PC-9 (cell line): ENCODE results near the gene SIGLEC9. TPM values are rescaled to one million over a fixed set of nuclear protein-coding genes. Genes with fewer than 3 reads are reported as not detected.

Experiments used
- BruUV-seq: library from RNA; stranded (reverse); fragments of 400-500 nt; replicated peaks from 2 replicates; lab custom pipeline; 2021; lab: Mats Ljungman, UMichigan
- CTCF ChIA-PET: fragments of 300-600 bp; sonication (Branson Sonifier 250); formaldehyde crosslinking; loops from one replicate; lab custom pipeline; 2022; ENCODE audit warnings: antibody characterized with exemption; lab: Charles Lee
- POLR2A ChIA-PET: fragments of 300-600 bp; sonication (Branson Sonifier 250); formaldehyde crosslinking; loops from one replicate; lab custom pipeline; 2022; ENCODE audit warnings: antibody characterized with exemption; ENCODE audit not compliant: unreplicated experiment; lab: Charles Lee
- DNase-seq, 2 experiments: peaks; one replicate each; pipeline versions ENCODE4 v3.0.0 to v3.0.0-alpha.2; 2015 to 2022; ENCODE audit warnings: mixed read lengths in 1 of 2
- H2AFZ ChIP-seq: fragments of 200-600 bp; sonication (generic); 2 replicates; pipeline ENCODE4 v1.8.1; 2017; ENCODE audit warnings: antibody characterized with exemption
- H3F3A ChIP-seq: fragments of 200-600 bp; sonication (generic); 2 replicates; pipeline ENCODE4 v1.8.1; 2017; ENCODE audit warnings: antibody characterized with exemption, mild to moderate bottlenecking, low read depth; ENCODE audit not compliant: insufficient read depth
- H3K27ac ChIP-seq: fragments of 200-600 bp; sonication (generic); 2 replicates; pipeline ENCODE4 v1.6.1; 2016; ENCODE audit warnings: mixed run types
- H3K27me3 ChIP-seq: fragments of 200-600 bp; sonication (generic); 2 replicates; pipeline ENCODE4 v1.6.1; 2016; ENCODE audit warnings: low read depth, mixed run types; ENCODE audit not compliant: insufficient read depth
- H3K36me3 ChIP-seq: fragments of 200-600 bp; sonication (generic); 2 replicates; pipeline ENCODE4 v1.6.1; 2016; ENCODE audit warnings: low read depth, mixed run types
- H3K4me1 ChIP-seq: fragments of 200-600 bp; sonication (generic); replicated peaks from 2 replicates; pipeline ENCODE4 v1.6.1; 2016; ENCODE audit warnings: mixed run types; ENCODE audit not compliant: insufficient read depth
- H3K4me2 ChIP-seq: fragments of 200-600 bp; sonication (generic); 2 replicates; pipeline ENCODE4 v1.6.1; 2017; ENCODE audit warnings: mixed run types
- H3K4me3 ChIP-seq: fragments of 200-600 bp; sonication (generic); 2 replicates; pipeline ENCODE4 v1.6.1; 2016; ENCODE audit warnings: mixed run types
- H3K79me2 ChIP-seq: fragments of 200-600 bp; sonication (generic); 2 replicates; pipeline ENCODE4 v1.6.1; 2017; ENCODE audit warnings: low read depth, mixed run types
- H3K9me2 ChIP-seq: fragments of 200-600 bp; sonication (generic); 2 replicates; pipeline ENCODE4 v1.8.1; 2017; ENCODE audit warnings: mild to moderate bottlenecking; ENCODE audit not compliant: insufficient read depth
- H3K9me3 ChIP-seq: fragments of 200-600 bp; sonication (generic); 2 replicates; pipeline ENCODE4 v1.8.1; 2016; ENCODE audit warnings: low read depth; ENCODE audit not compliant: insufficient read depth
- H4K20me1 ChIP-seq: fragments of 200-600 bp; sonication (generic); 2 replicates; pipeline ENCODE4 v1.8.1; 2017; ENCODE audit not compliant: insufficient read depth
- CTCF ChIP-seq: fragments of 200-600 bp; sonication (generic); conservative IDR thresholded peaks from 2 replicates; pipeline ENCODE4 v1.6.1; 2017; ENCODE audit warnings: mixed run types, antibody characterized with exemption, mild to moderate bottlenecking, moderate library complexity
- EZH2 ChIP-seq: fragments of 200-600 bp; sonication (generic); IDR thresholded peaks from 2 replicates; pipeline ENCODE4 v1.8.0; 2017; ENCODE audit warnings: antibody characterized with exemption, low read depth
- intact Hi-C: fragments of 100-400 bp; cut with micrococcal nuclease; formaldehyde crosslinking; loops from one replicate; pipeline ENCODE4 v1.10.0; 2022; ENCODE audit not compliant: unreplicated experiment
- total RNA-seq: library from RNA; stranded (reverse); gene quantifications from 2 replicates; pipeline ENCODE4 v1.2.3, GENCODE V29; 2021

SIGLEC9 gene
- total RNA-seq, 1 experiment from 2014 or later = not detected

- no peaks in the 10 kb centered on the region for H3K79me2 ChIP-seq
- H3K4me3 ChIP-seq = no peak overlapping the region
- no peak overlapping the region for H3K27ac ChIP-seq
- H3K4me2 ChIP-seq = no peak overlapping the region
- H3K4me1 ChIP-seq = no peaks in the 10 kb centered on the region
- no peaks in the 10 kb centered on the region for H3K9me2 ChIP-seq
- no peaks in the 10 kb centered on the region for H3K9me3 ChIP-seq
- BruUV-seq = no TSS peak
- peak in 1 of 2 experiments; percentile 16 for DNase-seq
- POLR2A ChIA-PET = no interaction called here
- TF ChIP-seq EZH2 (no peak), CTCF (no peak)
- intact Hi-C loops = loop anchor here (1.0 to 5.0 kb wide), 7 partner anchors 129 to 729 kb away; partner anchors contain the start of gene KLK6
- CTCF ChIA-PET = interaction anchor here (0.6 kb wide), 1 partner anchor 557 kb away, joined by 3 read pairs; no protein-coding TSS in a partner anchor
- peaks cover 47% of the 10 kb centered on the region for H4K20me1 ChIP-seq
- H3K36me3 ChIP-seq = peaks cover under 1% of the 10 kb centered on the region; the same call in 1 of the 2 replicates
- no peak overlapping the region for H2AFZ ChIP-seq
- H3K27me3 ChIP-seq = no peaks in the 10 kb centered on the region
- peaks cover 34% of the 10 kb centered on the region; the same call in 1 of the 2 replicates for H3F3A ChIP-seq
Measured at GRCh38 chr19:51097796-51098195, 26.9 kb upstream of the SIGLEC9 start.

- no peak for TF ChIP-seq EZH2
- Histone ChIP-seq H3K27me3 (no peaks in the 10 kb centered on the region), H3F3A (peaks cover 28% of the 10 kb centered on the region; the same call in 1 of the 2 replicates), H3K36me3 (peaks cover 5% of the 10 kb centered on the region; the same call in 1 of the 2 replicates), H3K9me2 (no peaks in the 10 kb centered on the region), H2AFZ (no peak overlapping the region), H3K79me2 (no peaks in the 10 kb centered on the region), H3K4me3 (no peak overlapping the region), H3K4me1 (no peaks in the 10 kb centered on the region), H3K4me2 (no peak overlapping the region), H3K27ac (no peak overlapping the region), H3K9me3 (no peaks in the 10 kb centered on the region), H4K20me1 (peaks cover 46% of the 10 kb centered on the region)
- CTCF ChIA-PET = interaction anchor here (0.6 kb wide), 1 partner anchor 558 kb away, joined by 3 read pairs; no protein-coding TSS in a partner anchor
- no peak for DNase-seq
- intact Hi-C loops = loop anchor here (5.0 kb wide), 2 partner anchors 296 to 316 kb away; no protein-coding TSS in a partner anchor
- no TSS peak for BruUV-seq
- POLR2A ChIA-PET = no interaction called here
Measured at GRCh38 chr19:51098365-51099046, 26.2 kb upstream of the SIGLEC9 start.

- intact Hi-C loops = loop anchor here (5.0 kb wide), 2 partner anchors 297 to 317 kb away; no protein-coding TSS in a partner anchor
- peaks cover 28% of the 10 kb centered on the region; the same call in 1 of the 2 replicates for H3F3A ChIP-seq
- H3K4me3 ChIP-seq = no peak overlapping the region
- no TSS peak for BruUV-seq
- peaks cover 46% of the 10 kb centered on the region for H4K20me1 ChIP-seq
- H3K4me1 ChIP-seq = no peaks in the 10 kb centered on the region
- DNase-seq = no peak
- H3K9me3 ChIP-seq = no peaks in the 10 kb centered on the region
- H3K79me2 ChIP-seq = peaks cover 4% of the 10 kb centered on the region; the same call in 1 of the 2 replicates
- no peaks in the 10 kb centered on the region for H3K27me3 ChIP-seq
- ChIA-PET CTCF (no interaction called here), POLR2A (no interaction called here)
- TF ChIP-seq CTCF = no peak
- no peak for TF ChIP-seq EZH2
- no peaks in the 10 kb centered on the region for H3K9me2 ChIP-seq
- H3K36me3 ChIP-seq = peaks cover 8% of the 10 kb centered on the region; the same call in 1 of the 2 replicates
- no peak overlapping the region for H2AFZ ChIP-seq
- H3K4me2 ChIP-seq = no peak overlapping the region
- no peak overlapping the region for H3K27ac ChIP-seq
Measured at GRCh38 chr19:51099047-51099382, 25.7 kb upstream of the SIGLEC9 start.
